ENCODE measurements around the gene SVIL.
A peak's percentile ranks its signal among the peaks of the same experiment; 100 is the strongest.
"Not testable (repeated sequence)": the region's sequence is repeated elsewhere in the genome, so short reads cannot be mapped to it uniquely, and the experiment has no call there.

The SVIL gene

GRCh38 chr10:29448756-29449592 lies 185.8 kb downstream of the SVIL start:
- not testable (repeated sequence) for H3K27ac ChIP-seq, H3K4me3 ChIP-seq
- DNase-seq (ENCODE audit: low spot score): peak; percentile 85
- TF ChIP-seq CTCF (IDR thresholded peaks at IDR 0.05): peak; percentile 92

- H3K27ac ChIP-seq: no peak overlapping the region
- no peak overlapping the region for H3K4me3 ChIP-seq
- no peak for DNase-seq (ENCODE audit: low spot score)
- TF ChIP-seq CTCF (IDR thresholded peaks at IDR 0.05): no peak
Measured at GRCh38 chr10:29448125-29448524, 186.6 kb downstream of the SVIL start.

GRCh38 chr10:29446327-29446726 lies 188.4 kb downstream of the SVIL start:
- no peak overlapping the region for H3K4me3 ChIP-seq
- no peak for TF ChIP-seq CTCF (IDR thresholded peaks at IDR 0.05)
- DNase-seq (ENCODE audit: low spot score): no peak
- no peak overlapping the region for H3K27ac ChIP-seq

GRCh38 chr10:29443745-29444523 lies 190.8 kb downstream of the SVIL start:
- H3K27ac ChIP-seq: no peak overlapping the region
- H3K4me3 ChIP-seq: no peak overlapping the region
- TF ChIP-seq CTCF (IDR thresholded peaks at IDR 0.05): no peak
- no peak for DNase-seq (ENCODE audit: low spot score)

GRCh38 chr10:29440981-29441380 lies 193.8 kb downstream of the SVIL start:
- no peak for TF ChIP-seq CTCF (IDR thresholded peaks at IDR 0.05)
- H3K27ac ChIP-seq: no peak overlapping the region
- H3K4me3 ChIP-seq: no peak overlapping the region
- no peak for DNase-seq (ENCODE audit: low spot score)

GRCh38 chr10:29439005-29439404 lies 195.8 kb downstream of the SVIL start:
- DNase-seq (ENCODE audit: low spot score); H3K27ac ChIP-seq; H3K4me3 ChIP-seq: not testable (repeated sequence)

GRCh38 chr10:29438271-29438670 lies 196.5 kb downstream of the SVIL start:
- TF ChIP-seq CTCF (IDR thresholded peaks at IDR 0.05): no peak

More at GRCh38 chr10:29438271-29438670, 196.5 kb downstream of the SVIL start:
- Histone ChIP-seq H3K4me3 (no peak overlapping the region), H3K27ac (no peak overlapping the region)
- no peak for DNase-seq (ENCODE audit: low spot score)

Measured in coronary artery (tissue), 2 donors.